OCI-LY7 (cell line): ENCODE data around the gene CELA3B. TPM values are rescaled to one million over a fixed set of nuclear protein-coding genes. Genes with fewer than 3 reads are reported as not detected.

Source experiments
- BruUV-seq: library from RNA; stranded (reverse); fragments of 400-500 nt; replicated peaks from 2 replicates; lab custom pipeline; 2021; lab: Mats Ljungman, UMichigan
- CTCF ChIA-PET: fragments of 300-600 bp; sonication (Branson Sonifier 250); formaldehyde crosslinking; loops from one replicate; lab custom pipeline; 2022; ENCODE audit warnings: antibody characterized with exemption; ENCODE audit not compliant: unreplicated experiment; lab: Charles Lee
- POLR2A ChIA-PET: fragments of 300-600 bp; sonication (Branson Sonifier 250); formaldehyde crosslinking; loops from one replicate; lab custom pipeline; 2022; ENCODE audit warnings: antibody characterized with exemption; lab: Charles Lee
- DNase-seq: peaks from one replicate; pipeline ENCODE4 v3.0.0-alpha.2; 2015; ENCODE audit warnings: low spot score
- H2AFZ ChIP-seq: fragments of 200-600 bp; sonication (generic), shearing (Covaris generic); 2 replicates; pipeline ENCODE4 v1.6.1; 2014; ENCODE audit warnings: mild to moderate bottlenecking, antibody characterized with exemption, low read length, moderate library complexity
- H3K27ac ChIP-seq: fragments of 200-600 bp; sonication (generic); 2 replicates; pipeline ENCODE4 v1.5.1; 2014; ENCODE audit warnings: mixed run types, low read depth, mild to moderate bottlenecking, moderate library complexity, low read length, inconsistent platforms; ENCODE audit not compliant: poor library complexity, severe bottlenecking
- H3K36me3 ChIP-seq: fragments of 200-600 bp; sonication (generic); 2 replicates; pipeline ENCODE4 v1.6.1; 2014; ENCODE audit warnings: mild to moderate bottlenecking, antibody characterized with exemption, low read length, moderate library complexity, mixed read lengths; ENCODE audit not compliant: insufficient read depth
- H3K4me1 ChIP-seq: fragments of 200-600 bp; sonication (generic); 2 replicates; pipeline ENCODE4 v1.5.1; 2014; ENCODE audit warnings: mild to moderate bottlenecking, low read length; ENCODE audit not compliant: insufficient read depth, poor library complexity, severe bottlenecking
- H3K4me2 ChIP-seq: fragments of 200-600 bp; sonication (generic); 2 replicates; pipeline ENCODE4 v1.6.1; 2014; ENCODE audit warnings: mild to moderate bottlenecking, low read length
- H3K4me3 ChIP-seq: fragments of 200-600 bp; sonication (generic); 2 replicates; pipeline ENCODE4 v1.5.1; 2014; ENCODE audit warnings: mild to moderate bottlenecking, low read depth, low read length; ENCODE audit not compliant: poor library complexity, severe bottlenecking
- H3K79me2 ChIP-seq: fragments of 200-600 bp; sonication (generic); 2 replicates; pipeline ENCODE4 v1.6.1; 2016; ENCODE audit warnings: low read depth, mild to moderate bottlenecking, low read length, moderate library complexity, mixed read lengths; ENCODE audit not compliant: insufficient read depth
- H3K9me2 ChIP-seq: fragments of 200-600 bp; sonication (generic); 2 replicates; pipeline ENCODE4 v1.6.1; 2016; ENCODE audit warnings: mild to moderate bottlenecking, low read length, mixed read lengths; ENCODE audit not compliant: insufficient read depth
- H3K9me3 ChIP-seq: fragments of 200-600 bp; sonication (generic); 2 replicates; pipeline ENCODE4 v1.6.1; 2014; ENCODE audit warnings: mild to moderate bottlenecking, mixed run types, low read length, mixed read lengths
- H4K20me1 ChIP-seq: fragments of 200-600 bp; sonication (generic); 2 replicates; pipeline ENCODE4 v1.6.1; 2014; ENCODE audit warnings: mild to moderate bottlenecking, antibody characterized with exemption, low read length, moderate library complexity, mixed read lengths; ENCODE audit not compliant: insufficient read depth
- EZH2phosphoT487 ChIP-seq: fragments of 200-600 bp; sonication (generic); IDR thresholded peaks from 2 replicates; pipeline ENCODE4 v1.6.1; 2018; ENCODE audit warnings: low read depth, borderline replicate concordance, mild to moderate bottlenecking, mixed run types, antibody characterized with exemption, low read length, moderate library complexity, mixed read lengths
- intact Hi-C: fragments of 100-400 bp; cut with micrococcal nuclease; formaldehyde crosslinking; loops from one replicate; pipeline ENCODE4 v1.10.0; 2022; ENCODE audit not compliant: unreplicated experiment
- total RNA-seq, 2 experiments: library from RNA; depleted of rRNA in 1 of 2; stranded (reverse); fragments of >200 nt in 1 of 2; shearing (Covaris generic) in 1 of 2; gene quantifications; 2 replicates each; pipeline ENCODE4 v1.2.3, GENCODE V29; 2014 to 2022
- TF ChIP-seq, protein P1 (sequence below): fragments of 200-600 bp; sonication (generic); conservative IDR thresholded peaks from 2 replicates; pipeline ENCODE4 v1.5.1; 2014; ENCODE audit warnings: mild to moderate bottlenecking, antibody characterized with exemption, low read length, moderate library complexity, mixed read lengths

Gene CELA3B
- total RNA-seq, 2 experiments from 2014 or later: not detected

DNA sequence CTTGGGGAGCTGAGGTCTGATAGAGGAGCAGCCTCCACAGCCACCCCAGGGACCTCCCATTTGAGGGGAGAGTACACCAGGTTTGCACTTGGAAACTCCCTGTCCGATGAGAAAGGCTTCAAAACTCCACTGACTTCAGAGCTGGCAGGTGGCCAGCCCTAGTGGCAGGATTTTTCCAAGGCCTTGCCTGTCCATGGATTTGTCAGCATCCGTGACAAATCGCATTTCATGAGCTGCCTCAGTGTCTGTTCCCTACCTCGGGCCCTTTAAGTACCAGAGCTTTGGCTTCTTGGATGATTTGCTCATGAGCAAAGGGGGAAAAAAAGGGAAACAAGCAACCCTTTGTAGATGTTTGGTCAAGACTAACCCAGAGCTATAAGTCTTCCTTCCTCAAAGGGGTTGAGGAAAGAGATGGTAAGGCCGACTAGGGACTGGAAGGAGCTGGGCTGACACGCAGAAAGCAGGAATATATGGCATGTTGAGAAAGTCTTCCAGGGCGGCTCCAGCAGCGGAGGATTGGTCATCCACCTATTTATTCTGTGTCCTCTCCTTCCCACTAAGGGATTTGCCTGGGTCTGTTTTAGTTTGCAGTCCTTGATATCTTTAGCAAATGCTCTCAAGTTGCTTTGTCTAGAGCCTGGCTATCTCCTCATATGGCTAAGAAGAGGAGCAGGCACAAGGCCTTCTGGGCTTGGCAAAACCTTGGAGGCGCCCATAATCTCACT, 37.0 kb upstream of the CELA3B start:
- H3K4me1 ChIP-seq: peaks cover 5% of the 10 kb centered on the region
- TF ChIP-seq, protein P1, sequence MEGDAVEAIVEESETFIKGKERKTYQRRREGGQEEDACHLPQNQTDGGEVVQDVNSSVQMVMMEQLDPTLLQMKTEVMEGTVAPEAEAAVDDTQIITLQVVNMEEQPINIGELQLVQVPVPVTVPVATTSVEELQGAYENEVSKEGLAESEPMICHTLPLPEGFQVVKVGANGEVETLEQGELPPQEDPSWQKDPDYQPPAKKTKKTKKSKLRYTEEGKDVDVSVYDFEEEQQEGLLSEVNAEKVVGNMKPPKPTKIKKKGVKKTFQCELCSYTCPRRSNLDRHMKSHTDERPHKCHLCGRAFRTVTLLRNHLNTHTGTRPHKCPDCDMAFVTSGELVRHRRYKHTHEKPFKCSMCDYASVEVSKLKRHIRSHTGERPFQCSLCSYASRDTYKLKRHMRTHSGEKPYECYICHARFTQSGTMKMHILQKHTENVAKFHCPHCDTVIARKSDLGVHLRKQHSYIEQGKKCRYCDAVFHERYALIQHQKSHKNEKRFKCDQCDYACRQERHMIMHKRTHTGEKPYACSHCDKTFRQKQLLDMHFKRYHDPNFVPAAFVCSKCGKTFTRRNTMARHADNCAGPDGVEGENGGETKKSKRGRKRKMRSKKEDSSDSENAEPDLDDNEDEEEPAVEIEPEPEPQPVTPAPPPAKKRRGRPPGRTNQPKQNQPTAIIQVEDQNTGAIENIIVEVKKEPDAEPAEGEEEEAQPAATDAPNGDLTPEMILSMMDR: no peak
- TF ChIP-seq EZH2phosphoT487: no peak
- no peak overlapping the region for H2AFZ ChIP-seq
- BruUV-seq: no TSS peak
- ChIA-PET CTCF (no interaction called here), POLR2A (no interaction called here)
- H3K4me3 ChIP-seq: no peak overlapping the region
- no peak overlapping the region for H3K4me2 ChIP-seq
- H4K20me1 ChIP-seq: no peaks in the 10 kb centered on the region
- H3K79me2 ChIP-seq: no peaks in the 10 kb centered on the region
- H3K27ac ChIP-seq: no peak overlapping the region
- no peaks in the 10 kb centered on the region for H3K9me2 ChIP-seq
- H3K9me3 ChIP-seq: no peaks in the 10 kb centered on the region
- no peak for DNase-seq
- intact Hi-C loops: no loop called here
- no peaks in the 10 kb centered on the region for H3K36me3 ChIP-seq

DNA sequence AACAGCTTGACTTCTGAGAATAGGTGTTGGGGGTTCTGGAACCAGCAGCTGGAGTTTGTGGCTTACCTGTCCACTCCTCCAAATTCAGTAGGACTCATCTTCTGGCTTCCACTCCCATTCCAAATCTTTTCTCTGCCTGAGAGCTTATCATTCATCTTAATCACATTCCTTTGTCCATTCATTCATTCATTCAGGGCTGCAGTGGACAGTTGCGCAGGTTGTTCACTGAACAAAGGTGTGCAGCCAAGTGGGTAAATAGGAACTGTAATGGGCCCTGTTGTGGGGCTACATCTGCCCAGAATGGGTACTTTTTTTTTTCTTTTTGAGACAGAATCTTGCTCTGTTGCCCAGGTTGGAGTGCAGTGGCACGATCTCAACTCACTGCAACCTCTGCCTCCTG, 36.3 kb upstream of the CELA3B start:
- Histone ChIP-seq H3K4me1 (peaks cover 5% of the 10 kb centered on the region), H3K79me2 (no peaks in the 10 kb centered on the region), H3K9me3 (no peaks in the 10 kb centered on the region), H3K4me2 (no peak overlapping the region), H3K4me3 (no peak overlapping the region), H4K20me1 (no peaks in the 10 kb centered on the region), H3K36me3 (no peaks in the 10 kb centered on the region), H3K27ac (no peak overlapping the region), H3K9me2 (no peaks in the 10 kb centered on the region), H2AFZ (no peak overlapping the region)
- ChIA-PET CTCF (no interaction called here), POLR2A (no interaction called here)
- intact Hi-C loops: no loop called here
- DNase-seq: no peak
- no TSS peak for BruUV-seq
- TF ChIP-seq, protein P1: no peak
- no peak for TF ChIP-seq EZH2phosphoT487

DNA sequence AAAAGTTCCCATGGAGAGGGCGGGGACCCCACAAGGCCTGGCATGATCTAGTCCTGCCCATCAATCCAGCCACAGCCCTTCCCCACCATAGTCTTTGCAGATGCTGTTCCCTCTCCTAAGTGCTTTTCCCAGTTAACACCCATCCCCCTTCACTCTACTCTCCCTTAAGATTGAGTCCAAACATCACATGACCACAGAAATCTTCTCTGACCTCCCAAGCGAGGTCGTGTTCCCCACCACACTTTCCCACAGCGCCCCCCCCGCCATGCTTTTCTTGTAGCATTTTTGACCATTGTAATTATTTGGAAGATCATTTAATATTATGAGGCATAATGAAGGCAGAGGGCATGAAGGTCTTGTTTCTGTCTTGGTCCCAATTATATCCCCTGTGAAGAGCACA, 35.5 kb upstream of the CELA3B start:
- BruUV-seq: no TSS peak

More for the DNA sequence above, 35.5 kb upstream of the CELA3B start:
- no peaks in the 10 kb centered on the region for H3K9me2 ChIP-seq
- no peaks in the 10 kb centered on the region for H4K20me1 ChIP-seq
- intact Hi-C loops: no loop called here
- H3K4me1 ChIP-seq: peaks cover 5% of the 10 kb centered on the region
- H3K4me2 ChIP-seq: no peak overlapping the region
- ChIA-PET CTCF (no interaction called here), POLR2A (no interaction called here)
- H3K4me3 ChIP-seq: no peak overlapping the region
- TF ChIP-seq, protein P1: no peak
- no peak overlapping the region for H2AFZ ChIP-seq
- H3K36me3 ChIP-seq: no peaks in the 10 kb centered on the region
- no peaks in the 10 kb centered on the region for H3K79me2 ChIP-seq
- DNase-seq: no peak
- H3K27ac ChIP-seq: no peak overlapping the region
- H3K9me3 ChIP-seq: no peaks in the 10 kb centered on the region
